ENCODE results near the gene GRM4.

Gene GRM4

GRCh38 chr6:34039943-34040342 is 105.9 kb downstream of the GRM4 start:
- no peak overlapping the region for H3K9ac ChIP-seq (ENCODE audit: low read length)
- H3K4me3 ChIP-seq (ENCODE audit: insufficient read depth in 1 of 2, low read depth in 1 of 2, low read length in 2 of 2): no peak overlapping the region
- H4K8ac ChIP-seq (ENCODE audit: low read length): no peak overlapping the region
- no peak overlapping the region for H2AFZ ChIP-seq (ENCODE audit: low read depth, low read length)
- H3K36me3 ChIP-seq (ENCODE audit: control insufficient read depth in 1 of 2, insufficient read depth in 2 of 2, low read depth in 1 of 2, low read length in 2 of 2): no peaks in the 10 kb centered on the region
- H3K27ac ChIP-seq (ENCODE audit: low read length, poor library complexity, severe bottlenecking): no peak overlapping the region
- no peaks in the 10 kb centered on the region for H3K9me3 ChIP-seq (ENCODE audit: control insufficient read depth, low read length)
- no peak overlapping the region for H3K14ac ChIP-seq (ENCODE audit: low read length in 2 of 2)
- no peak overlapping the region for H3K18ac ChIP-seq (ENCODE audit: low read depth in 1 of 2, low read length in 2 of 2)
- no peak overlapping the region for H3K4ac ChIP-seq (ENCODE audit: low read depth in 1 of 2, low read length in 2 of 2)
- no peak overlapping the region for H4K91ac ChIP-seq (ENCODE audit: low read length)
- WGBS: 85% methylated on average over 11 of the region's 11 CpGs
- H2BK15ac ChIP-seq (ENCODE audit: low read depth, poor library complexity, severe bottlenecking): no peak overlapping the region
- H3K27me3 ChIP-seq (ENCODE audit: control insufficient read depth in 1 of 2, insufficient read depth in 1 of 2, low read length in 2 of 2): peaks cover 31 to 74% of the 10 kb centered on the region in 2 experiments
- H3K79me1 ChIP-seq (replicated peaks; ENCODE audit: low read length, poor library complexity, severe bottlenecking): no peaks in the 10 kb centered on the region
- no peak overlapping the region for H2BK5ac ChIP-seq (ENCODE audit: low read depth, low read length, poor library complexity, severe bottlenecking)
- H2AK5ac ChIP-seq (ENCODE audit: low read length, severe bottlenecking): no peak overlapping the region
- H3K4me2 ChIP-seq (ENCODE audit: low read length, poor library complexity, severe bottlenecking): no peak overlapping the region
- no peak for DNase-seq
- H2BK120ac ChIP-seq (ENCODE audit: low read depth, low read length): no peak overlapping the region
- no peak overlapping the region for H2BK12ac ChIP-seq (ENCODE audit: low read length in 2 of 2)
- H3K4me1 ChIP-seq (ENCODE audit: control insufficient read depth, insufficient read depth, low read depth, low read length): peaks cover 2% of the 10 kb centered on the region
- H3K23ac ChIP-seq (ENCODE audit: low read length in 2 of 2): no peak overlapping the region

GRCh38 chr6:34037151-34037550 is 108.7 kb downstream of the GRM4 start:
- peaks cover 40 to 87% of the 10 kb centered on the region in 2 experiments for H3K27me3 ChIP-seq (ENCODE audit: control insufficient read depth in 1 of 2, insufficient read depth in 1 of 2, low read length in 2 of 2)
- no peak overlapping the region for H2BK5ac ChIP-seq (ENCODE audit: low read depth, low read length, poor library complexity, severe bottlenecking)
- no peak overlapping the region for H3K23ac ChIP-seq (ENCODE audit: low read length in 2 of 2)
- peaks cover 1% of the 10 kb centered on the region for H3K4me1 ChIP-seq (ENCODE audit: control insufficient read depth, insufficient read depth, low read depth, low read length)
- H4K8ac ChIP-seq (ENCODE audit: low read length): no peak overlapping the region
- no peak overlapping the region for H3K4me2 ChIP-seq (ENCODE audit: low read length, poor library complexity, severe bottlenecking)
- H3K14ac ChIP-seq (ENCODE audit: low read length in 2 of 2): no peak overlapping the region
- H2BK15ac ChIP-seq (ENCODE audit: low read depth, poor library complexity, severe bottlenecking): no peak overlapping the region
- H2AK5ac ChIP-seq (ENCODE audit: low read length, severe bottlenecking): no peak overlapping the region
- H3K9ac ChIP-seq (ENCODE audit: low read length): no peak overlapping the region
- no peak overlapping the region for H2BK120ac ChIP-seq (ENCODE audit: low read depth, low read length)
- no peak overlapping the region for H2AFZ ChIP-seq (ENCODE audit: low read depth, low read length)
- DNase-seq: no peak
- H2BK12ac ChIP-seq (ENCODE audit: low read length in 2 of 2): no peak overlapping the region
- no peaks in the 10 kb centered on the region for H3K79me1 ChIP-seq (replicated peaks; ENCODE audit: low read length, poor library complexity, severe bottlenecking)
- H3K36me3 ChIP-seq (ENCODE audit: control insufficient read depth in 1 of 2, insufficient read depth in 2 of 2, low read depth in 1 of 2, low read length in 2 of 2): no peaks in the 10 kb centered on the region
- no peaks in the 10 kb centered on the region for H3K9me3 ChIP-seq (ENCODE audit: control insufficient read depth, low read length)
- H3K4me3 ChIP-seq (ENCODE audit: insufficient read depth in 1 of 2, low read depth in 1 of 2, low read length in 2 of 2): no peak overlapping the region
- WGBS: 72% methylated on average over 2 of the region's 3 CpGs
- H3K18ac ChIP-seq (ENCODE audit: low read depth in 1 of 2, low read length in 2 of 2): no peak overlapping the region
- H4K91ac ChIP-seq (ENCODE audit: low read length): no peak overlapping the region
- no peak overlapping the region for H3K27ac ChIP-seq (ENCODE audit: low read length, poor library complexity, severe bottlenecking)
- H3K4ac ChIP-seq (ENCODE audit: low read depth in 1 of 2, low read length in 2 of 2): no peak overlapping the region

DNA sequence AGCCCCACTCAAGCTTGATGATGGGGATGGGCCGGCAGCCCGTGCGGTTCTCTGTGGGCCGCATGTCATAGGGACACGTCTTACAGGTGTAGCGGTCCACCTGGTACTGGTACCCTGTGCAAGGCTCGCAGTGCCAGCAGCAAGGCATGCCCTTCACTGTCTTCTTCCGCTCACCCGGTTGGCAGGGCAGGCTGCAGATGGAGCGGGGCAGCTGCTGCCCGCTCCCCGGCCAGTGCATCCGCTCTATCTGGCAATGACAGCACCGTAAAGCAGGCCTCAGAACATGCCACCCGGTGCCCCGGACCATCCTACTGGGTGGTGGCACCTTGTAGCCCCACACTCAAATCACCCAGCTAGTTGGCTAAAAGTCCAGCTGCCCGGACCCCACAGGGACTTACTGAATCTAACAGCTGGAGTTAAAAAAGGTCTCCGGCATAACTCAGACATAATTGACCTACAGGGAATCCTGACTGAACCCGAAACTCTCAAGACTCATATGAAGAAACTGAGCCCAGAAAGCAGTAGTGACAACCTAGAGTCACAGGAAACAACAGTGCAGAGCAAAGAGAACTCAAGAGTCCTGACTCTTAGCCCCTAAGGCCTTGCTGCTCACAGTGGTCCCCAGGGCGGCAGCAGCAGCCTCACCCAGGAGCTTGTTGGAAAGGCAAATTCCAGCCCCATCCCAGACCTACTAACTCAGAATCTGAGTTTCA is 109.4 kb downstream of the GRM4 start:
- H2AFZ ChIP-seq (ENCODE audit: low read depth, low read length): no peak overlapping the region
- no peak overlapping the region for H3K4ac ChIP-seq (ENCODE audit: low read depth in 1 of 2, low read length in 2 of 2)
- H3K14ac ChIP-seq (ENCODE audit: low read length in 2 of 2): no peak overlapping the region
- H2BK15ac ChIP-seq (ENCODE audit: low read depth, poor library complexity, severe bottlenecking): no peak overlapping the region
- H3K18ac ChIP-seq (ENCODE audit: low read depth in 1 of 2, low read length in 2 of 2): no peak overlapping the region
- H3K23ac ChIP-seq (ENCODE audit: low read length in 2 of 2): no peak overlapping the region
- H3K27me3 ChIP-seq (ENCODE audit: control insufficient read depth in 1 of 2, insufficient read depth in 1 of 2, low read length in 2 of 2): peaks cover 40 to 90% of the 10 kb centered on the region in 2 experiments
- no peaks in the 10 kb centered on the region for H3K79me1 ChIP-seq (replicated peaks; ENCODE audit: low read length, poor library complexity, severe bottlenecking)
- H3K4me2 ChIP-seq (ENCODE audit: low read length, poor library complexity, severe bottlenecking): no peak overlapping the region
- no peak overlapping the region for H3K27ac ChIP-seq (ENCODE audit: low read length, poor library complexity, severe bottlenecking)
- no peak overlapping the region for H2AK5ac ChIP-seq (ENCODE audit: low read length, severe bottlenecking)
- WGBS: 94% methylated on average over 20 of the region's 20 CpGs
- H2BK12ac ChIP-seq (ENCODE audit: low read length in 2 of 2): no peak overlapping the region
- H4K8ac ChIP-seq (ENCODE audit: low read length): no peak overlapping the region
- no peak overlapping the region for H2BK120ac ChIP-seq (ENCODE audit: low read depth, low read length)
- no peak overlapping the region for H2BK5ac ChIP-seq (ENCODE audit: low read depth, low read length, poor library complexity, severe bottlenecking)
- no peak overlapping the region for H3K9ac ChIP-seq (ENCODE audit: low read length)
- peaks cover 4% of the 10 kb centered on the region for H3K4me1 ChIP-seq (ENCODE audit: control insufficient read depth, insufficient read depth, low read depth, low read length)
- no peaks in the 10 kb centered on the region for H3K9me3 ChIP-seq (ENCODE audit: control insufficient read depth, low read length)
- no peak overlapping the region for H3K4me3 ChIP-seq (ENCODE audit: insufficient read depth in 1 of 2, low read depth in 1 of 2, low read length in 2 of 2)
- H3K36me3 ChIP-seq (ENCODE audit: control insufficient read depth in 1 of 2, insufficient read depth in 2 of 2, low read depth in 1 of 2, low read length in 2 of 2): no peaks in the 10 kb centered on the region
- no peak for DNase-seq
- no peak overlapping the region for H4K91ac ChIP-seq (ENCODE audit: low read length)

GRCh38 chr6:34035704-34036356 is 110.1 kb downstream of the GRM4 start:
- no peak overlapping the region for H4K91ac ChIP-seq (ENCODE audit: low read length)
- H3K23ac ChIP-seq (ENCODE audit: low read length in 2 of 2): no peak overlapping the region
- no peak overlapping the region for H2BK15ac ChIP-seq (ENCODE audit: low read depth, poor library complexity, severe bottlenecking)
- no peak overlapping the region for H3K27ac ChIP-seq (ENCODE audit: low read length, poor library complexity, severe bottlenecking)
- no peak overlapping the region for H3K4me3 ChIP-seq (ENCODE audit: insufficient read depth in 1 of 2, low read depth in 1 of 2, low read length in 2 of 2)
- H3K27me3 ChIP-seq (ENCODE audit: control insufficient read depth in 1 of 2, insufficient read depth in 1 of 2, low read length in 2 of 2): peaks cover 45 to 90% of the 10 kb centered on the region in 2 experiments
- no peak overlapping the region for H2AK5ac ChIP-seq (ENCODE audit: low read length, severe bottlenecking)
- no peak overlapping the region for H2AFZ ChIP-seq (ENCODE audit: low read depth, low read length)
- no peaks in the 10 kb centered on the region for H3K36me3 ChIP-seq (ENCODE audit: control insufficient read depth in 1 of 2, insufficient read depth in 2 of 2, low read depth in 1 of 2, low read length in 2 of 2)
- no peak overlapping the region for H2BK120ac ChIP-seq (ENCODE audit: low read depth, low read length)
- H2BK5ac ChIP-seq (ENCODE audit: low read depth, low read length, poor library complexity, severe bottlenecking): no peak overlapping the region
- H3K9me3 ChIP-seq (ENCODE audit: control insufficient read depth, low read length): no peaks in the 10 kb centered on the region
- no peak overlapping the region for H2BK12ac ChIP-seq (ENCODE audit: low read length in 2 of 2)
- H3K14ac ChIP-seq (ENCODE audit: low read length in 2 of 2): no peak overlapping the region
- no peak overlapping the region for H3K4me2 ChIP-seq (ENCODE audit: low read length, poor library complexity, severe bottlenecking)
- peaks cover 4% of the 10 kb centered on the region for H3K4me1 ChIP-seq (ENCODE audit: control insufficient read depth, insufficient read depth, low read depth, low read length)
- no peak overlapping the region for H3K18ac ChIP-seq (ENCODE audit: low read depth in 1 of 2, low read length in 2 of 2)
- no peaks in the 10 kb centered on the region for H3K79me1 ChIP-seq (replicated peaks; ENCODE audit: low read length, poor library complexity, severe bottlenecking)
- DNase-seq: no peak
- 92% methylated on average over 40 of the region's 40 CpGs for WGBS
- no peak overlapping the region for H4K8ac ChIP-seq (ENCODE audit: low read length)
- no peak overlapping the region for H3K9ac ChIP-seq (ENCODE audit: low read length)
- H3K4ac ChIP-seq (ENCODE audit: low read depth in 1 of 2, low read length in 2 of 2): no peak overlapping the region

Measured in mesenchymal stem cell (in vitro differentiated cells and primary cell).